Uterus (tissue), 2 donors: ENCODE data around the gene STXBP1.

Experiments used
- POLR2A ChIP-seq, 2 donors: fragments of 450-650 bp; IDR thresholded peaks; one replicate each; pipeline ENCODE4 v1.6.1; 2016; ENCODE audit warnings: antibody characterized with exemption in 2 of 2, mild to moderate bottlenecking in 1 of 2, moderate library complexity in 1 of 2
- TF ChIP-seq, protein P1 (sequence below), 4 experiments: fragments of 200-600 bp in 2 of 4; fragments of 450-650 bp in 2 of 4; sonication (generic) in 2 of 4; IDR thresholded peaks; one replicate each; pipeline ENCODE4 v1.5.1; 2016 to 2019; ENCODE audit warnings: antibody characterized with exemption in 4 of 4, mild to moderate bottlenecking in 2 of 4, moderate library complexity in 1 of 4

DNA sequence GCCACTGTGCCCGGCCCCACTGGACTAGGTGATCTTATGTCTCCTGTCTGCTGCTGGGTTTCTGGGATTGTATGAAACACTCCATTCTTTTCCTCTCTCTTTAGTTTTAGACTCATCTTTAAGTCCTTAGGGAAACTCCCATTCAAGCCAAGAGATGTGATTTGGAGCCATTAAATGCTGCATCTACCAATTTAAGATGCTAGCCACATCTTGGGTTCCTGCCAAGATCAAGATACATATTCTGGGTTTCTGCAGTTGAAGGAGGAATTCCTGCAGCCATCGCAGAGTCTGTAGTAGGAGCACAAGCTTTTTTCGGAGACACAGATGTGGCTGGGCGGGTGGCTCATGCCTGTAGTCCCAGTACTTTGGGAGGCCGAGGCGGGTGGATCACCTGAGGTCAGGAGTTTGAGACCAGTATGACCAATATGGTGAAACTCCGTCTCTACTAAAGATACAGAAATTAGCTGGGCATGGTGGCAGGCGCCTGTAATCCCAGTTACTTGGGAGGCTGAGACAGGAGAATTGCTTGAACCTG lies 23.2 kb downstream of the STXBP1 start:
- TF ChIP-seq, protein P1, sequence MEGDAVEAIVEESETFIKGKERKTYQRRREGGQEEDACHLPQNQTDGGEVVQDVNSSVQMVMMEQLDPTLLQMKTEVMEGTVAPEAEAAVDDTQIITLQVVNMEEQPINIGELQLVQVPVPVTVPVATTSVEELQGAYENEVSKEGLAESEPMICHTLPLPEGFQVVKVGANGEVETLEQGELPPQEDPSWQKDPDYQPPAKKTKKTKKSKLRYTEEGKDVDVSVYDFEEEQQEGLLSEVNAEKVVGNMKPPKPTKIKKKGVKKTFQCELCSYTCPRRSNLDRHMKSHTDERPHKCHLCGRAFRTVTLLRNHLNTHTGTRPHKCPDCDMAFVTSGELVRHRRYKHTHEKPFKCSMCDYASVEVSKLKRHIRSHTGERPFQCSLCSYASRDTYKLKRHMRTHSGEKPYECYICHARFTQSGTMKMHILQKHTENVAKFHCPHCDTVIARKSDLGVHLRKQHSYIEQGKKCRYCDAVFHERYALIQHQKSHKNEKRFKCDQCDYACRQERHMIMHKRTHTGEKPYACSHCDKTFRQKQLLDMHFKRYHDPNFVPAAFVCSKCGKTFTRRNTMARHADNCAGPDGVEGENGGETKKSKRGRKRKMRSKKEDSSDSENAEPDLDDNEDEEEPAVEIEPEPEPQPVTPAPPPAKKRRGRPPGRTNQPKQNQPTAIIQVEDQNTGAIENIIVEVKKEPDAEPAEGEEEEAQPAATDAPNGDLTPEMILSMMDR (IDR thresholded peaks at IDR 0.05) = no peak
- TF ChIP-seq POLR2A (IDR thresholded peaks at IDR 0.05) = no peak
